Peyer's patch (tissue), 4 donors: Measurements from ENCODE around the gene TMBIM6. TPM values are rescaled to one million over a fixed set of nuclear protein-coding genes. Genes with fewer than 3 reads are reported as not detected.
"Not testable (repeated sequence)": the region's sequence is repeated elsewhere in the genome, so short reads cannot be mapped to it uniquely, and the experiment has no call there.

Source experiments
- DNase-seq, 3 donors: peaks; one replicate each; pipeline ENCODE4 v3.0.0-alpha.2; 2017 to 2019
- H3K27ac ChIP-seq, 4 donors: fragments of 200-600 bp; sonication (generic); one replicate each; pipeline ENCODE4 v1.5.1; 2016 to 2019
- H3K27me3 ChIP-seq, 2 donors: fragments of 200-600 bp; sonication (generic); one replicate each; pipeline ENCODE4 v1.5.1; 2019
- H3K36me3 ChIP-seq, 3 donors: fragments of 200-600 bp; sonication (generic); one replicate each; pipeline ENCODE4 v1.5.1; 2016 to 2019
- H3K4me1 ChIP-seq, 4 donors: fragments of 200-600 bp; sonication (generic); one replicate each; pipeline ENCODE4 v1.5.1; 2016 to 2019
- H3K4me3 ChIP-seq, 4 donors: fragments of 200-600 bp; sonication (generic); 1 replicate in 3 of 4; 2 replicates in 1 of 4; pipeline ENCODE4 v1.5.1; 2016 to 2019; ENCODE audit warnings: mild to moderate bottlenecking in 1 of 4
- H3K9me3 ChIP-seq, 4 donors: fragments of 200-600 bp; sonication (generic); one replicate each; pipeline ENCODE4 v1.5.1; 2016 to 2019; ENCODE audit warnings: mild to moderate bottlenecking in 1 of 4
- CTCF ChIP-seq, 6 experiments: fragments of 450-650 bp in 4 of 6; fragments of 200-600 bp in 2 of 6; sonication (generic) in 1 of 6; IDR thresholded peaks; one replicate each; pipeline ENCODE4 v1.5.1; 2017 to 2019; ENCODE audit warnings: antibody characterized with exemption in 6 of 6, mild to moderate bottlenecking in 3 of 6, moderate library complexity in 1 of 6
- POLR2A ChIP-seq, 2 donors: fragments of 450-650 bp; IDR thresholded peaks; one replicate each; pipeline ENCODE4 v1.5.1; 2017; ENCODE audit warnings: antibody characterized with exemption in 2 of 2, mild to moderate bottlenecking in 2 of 2, moderate library complexity in 2 of 2
- total RNA-seq, 4 donors: library from RNA; depleted of rRNA; stranded (reverse); fragments of >200 nt; gene quantifications; one replicate each; pipeline ENCODE4 v1.1.0, GENCODE V29; 2016

Gene TMBIM6
- total RNA-seq, 4 donors from 2014 or later = 104 to 1,479 (median 689) TPM

DNA sequence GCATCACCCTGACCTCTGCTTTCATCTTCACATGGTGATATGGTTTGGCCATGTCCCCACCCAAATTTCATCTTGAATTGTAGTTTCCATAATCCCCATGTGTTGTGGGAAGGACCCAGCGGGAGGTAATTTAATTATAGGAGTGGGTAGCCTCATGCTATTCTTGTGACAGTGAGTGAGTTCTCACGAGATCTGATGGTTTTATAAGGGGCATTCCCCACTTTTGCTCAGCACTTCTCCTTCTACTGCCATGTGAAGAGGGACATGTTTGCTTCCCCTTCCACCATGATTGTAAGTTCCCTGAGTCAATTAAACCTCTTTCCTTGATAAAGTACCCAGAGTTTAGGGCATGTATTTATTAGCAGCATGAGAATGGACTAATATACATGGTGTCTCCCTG, 38.2 kb downstream of the TMBIM6 start:
- H3K9me3 ChIP-seq = no peaks in the 10 kb centered on the region
- H3K4me1 ChIP-seq = peaks cover 0 to 14% (median 0%) of the 10 kb centered on the region in 4 donors
- no peak overlapping the region for H3K4me3 ChIP-seq
- H3K36me3 ChIP-seq = no peaks in the 10 kb centered on the region
- H3K27ac ChIP-seq = no peak overlapping the region
- DNase-seq = no peak
- TF ChIP-seq CTCF (IDR thresholded peaks at IDR 0.05) (no peak), POLR2A (IDR thresholded peaks at IDR 0.05) (no peak)
- H3K27me3 ChIP-seq = no peaks in the 10 kb centered on the region

- DNase-seq, H3K27me3 ChIP-seq, H3K36me3 ChIP-seq, H3K9me3 ChIP-seq, H3K4me3 ChIP-seq, H3K27ac ChIP-seq: not testable (repeated sequence)
- peaks cover 0 to 17% (median 0%) of the 10 kb centered on the region in 4 donors for H3K4me1 ChIP-seq
Observed at GRCh38 chr12:49780914-49781313, 39.6 kb downstream of the TMBIM6 start.

DNA sequence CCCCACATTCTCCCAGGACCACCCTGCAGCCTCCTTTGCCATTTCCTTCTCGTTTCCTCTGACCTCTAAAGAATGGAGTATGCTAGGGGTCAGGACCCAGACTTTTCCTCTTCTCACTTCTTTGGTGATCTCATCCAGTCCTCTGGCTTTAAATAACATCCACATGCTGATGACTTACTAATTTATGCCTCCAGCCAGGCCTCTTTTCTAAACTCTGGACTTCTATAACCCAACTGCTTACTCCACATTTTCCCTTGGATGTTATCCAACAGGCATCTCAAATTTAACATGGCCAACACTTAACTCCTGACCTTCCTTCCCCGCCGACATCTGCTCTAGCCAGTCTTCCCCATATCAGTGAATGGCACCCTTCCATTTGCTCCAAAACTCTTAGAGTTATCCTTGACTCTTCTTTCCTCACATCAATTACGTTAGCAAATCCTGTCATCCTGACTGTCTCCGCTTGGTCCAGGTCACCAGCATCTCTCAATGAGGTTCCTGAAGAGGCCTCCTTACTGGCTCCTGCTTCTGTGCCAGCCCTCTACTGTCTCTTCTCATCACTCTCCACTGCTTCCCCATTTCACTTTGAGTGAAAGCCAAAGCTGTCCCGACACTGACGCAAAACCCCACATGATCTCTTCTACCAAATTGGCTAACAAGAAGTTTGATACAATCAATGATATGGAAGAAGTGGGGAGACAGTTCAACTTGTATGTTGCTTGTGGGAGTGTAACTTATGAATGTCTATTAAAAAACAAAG, 42.7 kb downstream of the TMBIM6 start:
- H3K27me3 ChIP-seq = no peaks in the 10 kb centered on the region
- DNase-seq = no peak
- H3K4me1 ChIP-seq = peaks cover 0 to 17% (median 0%) of the 10 kb centered on the region in 4 donors
- H3K36me3 ChIP-seq = no peaks in the 10 kb centered on the region
- TF ChIP-seq CTCF (IDR thresholded peaks at IDR 0.05) (no peak), POLR2A (IDR thresholded peaks at IDR 0.05) (no peak)
- no peak overlapping the region for H3K4me3 ChIP-seq
- H3K27ac ChIP-seq = no peak overlapping the region
- H3K9me3 ChIP-seq = no peaks in the 10 kb centered on the region

DNA sequence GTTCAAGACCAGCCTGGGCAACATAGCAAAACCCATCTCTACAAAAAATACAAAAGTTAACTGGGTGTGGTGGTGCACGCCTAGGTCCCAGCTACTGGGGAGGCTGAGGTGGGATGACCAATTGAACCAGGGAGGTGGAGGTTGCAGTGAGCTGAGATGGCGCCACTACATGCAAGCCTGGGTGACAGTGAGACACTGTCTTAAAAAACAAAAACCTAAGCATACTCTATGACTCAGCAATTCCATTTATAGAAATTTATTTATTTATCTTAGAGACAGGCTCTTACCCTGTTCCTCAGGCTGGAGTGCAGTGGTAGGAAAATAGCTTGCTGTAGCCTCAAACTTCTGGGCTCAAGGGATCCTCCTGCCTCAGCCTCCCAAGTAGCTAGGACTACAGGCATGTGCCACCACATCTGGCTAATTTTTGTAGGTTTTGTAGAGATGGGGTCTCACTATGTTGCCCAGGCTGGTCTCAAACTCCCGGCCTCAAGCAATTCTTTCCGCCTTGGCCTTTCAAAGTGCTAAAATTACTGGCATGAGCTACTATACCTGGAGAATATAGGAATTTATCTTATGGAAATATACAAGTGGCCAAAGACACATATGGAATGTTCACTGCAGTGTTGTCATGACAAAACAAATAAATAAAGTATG, 43.5 kb downstream of the TMBIM6 start:
- TF ChIP-seq CTCF (IDR thresholded peaks at IDR 0.05) (no peak), POLR2A (IDR thresholded peaks at IDR 0.05) (no peak)
- H3K27ac ChIP-seq = no peak overlapping the region
- no peaks in the 10 kb centered on the region for H3K27me3 ChIP-seq

DNA sequence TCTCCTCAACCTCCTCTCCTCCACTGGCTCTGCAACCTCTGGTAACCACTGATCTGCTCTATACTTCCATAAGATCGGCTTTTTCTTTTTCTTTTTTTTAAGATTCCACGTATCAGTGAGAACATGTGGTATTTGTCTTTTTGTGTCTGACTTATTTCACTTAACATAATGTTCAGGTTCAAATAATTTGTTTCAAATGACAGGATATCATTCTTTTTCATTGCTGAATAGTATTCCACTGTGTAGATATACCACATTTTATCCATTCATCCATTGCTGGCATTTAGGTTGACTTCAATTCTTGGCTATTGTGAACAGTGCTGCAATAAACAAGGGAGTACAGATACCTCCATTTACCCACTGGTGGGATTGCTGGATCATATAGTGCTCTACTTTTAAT, 46.3 kb downstream of the TMBIM6 start:
- Histone ChIP-seq H3K27me3 (no peaks in the 10 kb centered on the region), H3K27ac (no peak overlapping the region), H3K4me3 (no peak overlapping the region), H3K4me1 (peaks cover 0 to 17% (median 0%) of the 10 kb centered on the region in 4 donors), H3K9me3 (no peaks in the 10 kb centered on the region), H3K36me3 (no peaks in the 10 kb centered on the region)
- no peak for DNase-seq
- no peak for TF ChIP-seq CTCF (IDR thresholded peaks at IDR 0.05)

More for the DNA sequence above, 43.5 kb downstream of the TMBIM6 start:
- Histone ChIP-seq H3K4me1 (peaks cover 0 to 17% (median 0%) of the 10 kb centered on the region in 4 donors), H3K9me3 (no peaks in the 10 kb centered on the region), H3K4me3 (no peak overlapping the region), H3K36me3 (no peaks in the 10 kb centered on the region)
- no peak for DNase-seq

GRCh38 chr12:49789992-49790391, 48.6 kb downstream of the TMBIM6 start:
- no peak overlapping the region for H3K27ac ChIP-seq
- H3K4me1 ChIP-seq = no peaks in the 10 kb centered on the region
- no peak for TF ChIP-seq CTCF (IDR thresholded peaks at IDR 0.05)
- no peak for TF ChIP-seq POLR2A (IDR thresholded peaks at IDR 0.05)
- no peaks in the 10 kb centered on the region for H3K9me3 ChIP-seq
- H3K27me3 ChIP-seq = no peaks in the 10 kb centered on the region
- H3K4me3 ChIP-seq = no peak overlapping the region
- DNase-seq = no peak
- no peaks in the 10 kb centered on the region for H3K36me3 ChIP-seq
